Choroid plexus epithelial cell (primary cell): ENCODE measurements around the gene MYH7.
"Not testable (repeated sequence)": the region's sequence is repeated elsewhere in the genome, so short reads cannot be mapped to it uniquely, and the experiment has no call there.

ENCODE experiments used
- DNase-seq: peaks from one replicate; pipeline ENCODE4 v3.0.0-alpha.2; 2010; ENCODE audit warnings: low read depth
- H3K4me3 ChIP-seq: 2 replicates; pipeline ENCODE4 v1.5.1; 2011; ENCODE audit warnings: low read depth, mild to moderate bottlenecking, control low read depth, low read length, moderate library complexity
- TF ChIP-seq, protein P1 (sequence below): conservative IDR thresholded peaks from 2 replicates; pipeline ENCODE4 v1.5.1; 2011; ENCODE audit warnings: low read depth, mild to moderate bottlenecking, control low read depth, inconsistent platforms, low read length, moderate library complexity

The MYH7 gene

DNA sequence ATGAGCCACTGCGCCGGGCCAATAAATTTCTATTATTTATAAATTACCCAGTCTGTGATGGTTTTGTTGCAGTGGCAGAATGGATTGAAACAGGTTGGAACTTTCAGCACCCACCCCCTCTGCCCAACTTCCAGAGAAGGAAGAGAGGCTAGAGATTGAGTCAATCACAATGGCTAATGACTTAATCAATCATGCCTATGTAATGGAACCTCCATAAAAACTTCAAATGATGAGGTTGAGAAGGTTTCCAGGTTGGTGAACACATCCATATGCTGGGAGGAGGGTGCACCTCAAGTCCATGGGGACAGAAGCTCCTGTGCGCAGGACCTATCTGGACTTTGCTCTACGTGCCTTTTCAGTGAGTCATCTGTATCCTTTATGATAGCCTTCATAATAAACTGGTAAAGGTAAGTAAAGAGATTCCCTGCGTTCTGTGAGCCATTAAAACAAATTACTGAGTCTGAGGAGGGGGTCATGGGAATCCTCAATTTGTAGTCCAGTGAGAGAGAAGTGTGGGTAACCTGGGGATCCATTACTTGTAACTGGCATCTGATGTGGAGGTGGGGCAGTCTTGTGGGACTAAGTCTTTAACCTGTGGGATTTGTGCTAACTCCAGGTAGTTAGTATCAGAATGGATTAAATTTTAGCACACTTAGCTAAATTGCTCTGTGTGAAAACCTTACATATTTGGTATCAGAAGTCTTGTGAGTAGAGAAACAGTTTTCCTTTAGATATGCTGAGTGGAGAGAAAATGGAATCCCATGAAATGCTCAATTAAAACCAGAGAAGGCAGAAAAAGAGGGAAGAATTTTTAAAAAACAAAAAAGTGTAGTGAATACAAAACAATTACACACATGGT lies 22.4 kb upstream of the MYH7 start:
- no peak for DNase-seq
- H3K4me3 ChIP-seq, result no peak overlapping the region
- TF ChIP-seq, protein P1, sequence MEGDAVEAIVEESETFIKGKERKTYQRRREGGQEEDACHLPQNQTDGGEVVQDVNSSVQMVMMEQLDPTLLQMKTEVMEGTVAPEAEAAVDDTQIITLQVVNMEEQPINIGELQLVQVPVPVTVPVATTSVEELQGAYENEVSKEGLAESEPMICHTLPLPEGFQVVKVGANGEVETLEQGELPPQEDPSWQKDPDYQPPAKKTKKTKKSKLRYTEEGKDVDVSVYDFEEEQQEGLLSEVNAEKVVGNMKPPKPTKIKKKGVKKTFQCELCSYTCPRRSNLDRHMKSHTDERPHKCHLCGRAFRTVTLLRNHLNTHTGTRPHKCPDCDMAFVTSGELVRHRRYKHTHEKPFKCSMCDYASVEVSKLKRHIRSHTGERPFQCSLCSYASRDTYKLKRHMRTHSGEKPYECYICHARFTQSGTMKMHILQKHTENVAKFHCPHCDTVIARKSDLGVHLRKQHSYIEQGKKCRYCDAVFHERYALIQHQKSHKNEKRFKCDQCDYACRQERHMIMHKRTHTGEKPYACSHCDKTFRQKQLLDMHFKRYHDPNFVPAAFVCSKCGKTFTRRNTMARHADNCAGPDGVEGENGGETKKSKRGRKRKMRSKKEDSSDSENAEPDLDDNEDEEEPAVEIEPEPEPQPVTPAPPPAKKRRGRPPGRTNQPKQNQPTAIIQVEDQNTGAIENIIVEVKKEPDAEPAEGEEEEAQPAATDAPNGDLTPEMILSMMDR, result no peak

DNA sequence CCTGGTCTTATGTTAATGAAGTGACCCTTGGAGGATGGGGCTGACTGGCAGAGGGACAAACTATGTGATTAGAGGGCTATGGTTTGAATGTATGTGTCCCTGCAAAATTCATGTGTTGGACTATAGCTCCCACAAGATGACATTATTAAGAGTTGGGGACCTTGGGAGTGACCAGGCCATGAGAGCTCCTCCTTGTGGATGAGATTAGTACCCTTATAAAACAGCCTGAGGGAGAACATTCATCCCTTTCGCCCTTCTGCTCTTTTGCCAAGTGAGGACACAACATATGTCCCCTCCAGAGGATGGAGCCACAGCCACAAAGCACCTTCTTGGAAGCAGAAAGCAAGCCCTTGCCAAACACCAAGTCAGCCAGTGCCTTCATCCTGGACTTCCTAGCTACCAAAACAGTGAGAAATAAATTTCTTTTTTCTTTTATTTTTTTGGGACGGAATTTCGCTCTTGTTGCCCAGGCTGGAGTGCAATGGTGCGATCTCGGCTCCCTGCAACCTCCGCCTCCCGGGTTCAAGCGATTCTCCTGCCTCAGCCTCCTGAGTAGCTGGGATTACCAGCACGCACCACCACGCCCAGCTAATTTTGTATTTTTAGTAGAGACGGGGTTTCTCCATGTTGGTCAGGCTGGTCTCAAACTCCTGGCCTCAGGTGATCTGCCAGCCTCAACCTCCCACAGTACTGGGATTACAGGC lies 21.6 kb upstream of the MYH7 start:
- peak; percentile 25 for DNase-seq
- not testable (repeated sequence) for H3K4me3 ChIP-seq
- TF ChIP-seq, protein P1, result peak; percentile 59

DNA sequence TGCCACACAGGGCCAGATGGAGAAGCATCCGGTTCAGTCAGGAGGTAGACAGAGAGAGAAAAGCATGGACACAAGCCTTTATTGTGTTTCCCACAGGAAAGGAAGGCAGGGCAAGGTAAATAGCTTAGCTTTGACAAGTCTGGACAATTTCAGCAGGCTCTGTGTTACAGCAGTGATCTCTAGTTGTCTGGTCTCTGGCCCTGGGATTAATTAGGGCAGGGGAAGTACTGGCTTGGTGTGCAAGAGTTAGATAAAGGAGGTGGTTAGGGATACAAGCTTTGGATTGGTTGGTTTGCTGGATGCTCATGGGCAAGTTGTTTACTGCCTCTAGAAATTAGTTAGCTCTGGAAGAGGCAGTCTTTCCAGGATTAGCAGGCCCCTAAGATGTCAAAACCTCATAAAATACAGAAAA lies 19.0 kb upstream of the MYH7 start:
- no peak for DNase-seq
- TF ChIP-seq, protein P1, result no peak
- H3K4me3 ChIP-seq, result no peak overlapping the region

DNA sequence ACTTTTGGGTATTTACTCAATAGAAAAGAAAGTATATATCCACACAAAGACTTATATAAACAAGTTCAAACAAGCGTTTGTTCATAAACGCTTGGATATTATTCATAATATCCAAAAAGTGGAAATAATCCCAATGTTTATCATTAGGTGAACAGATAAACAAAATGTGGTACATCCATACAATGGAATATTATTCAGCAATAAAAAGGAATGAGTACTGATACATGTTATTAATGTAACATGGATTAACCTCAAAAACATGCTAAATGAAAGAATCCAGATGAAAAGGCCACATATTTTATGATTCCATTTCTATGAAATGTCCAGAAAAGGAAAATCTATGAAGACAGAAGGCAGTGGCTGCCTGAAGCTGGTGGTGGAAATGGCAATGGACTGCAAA lies 16.8 kb upstream of the MYH7 start:
- TF ChIP-seq, protein P1, result no peak
- no peak overlapping the region for H3K4me3 ChIP-seq
- DNase-seq, result no peak

DNA sequence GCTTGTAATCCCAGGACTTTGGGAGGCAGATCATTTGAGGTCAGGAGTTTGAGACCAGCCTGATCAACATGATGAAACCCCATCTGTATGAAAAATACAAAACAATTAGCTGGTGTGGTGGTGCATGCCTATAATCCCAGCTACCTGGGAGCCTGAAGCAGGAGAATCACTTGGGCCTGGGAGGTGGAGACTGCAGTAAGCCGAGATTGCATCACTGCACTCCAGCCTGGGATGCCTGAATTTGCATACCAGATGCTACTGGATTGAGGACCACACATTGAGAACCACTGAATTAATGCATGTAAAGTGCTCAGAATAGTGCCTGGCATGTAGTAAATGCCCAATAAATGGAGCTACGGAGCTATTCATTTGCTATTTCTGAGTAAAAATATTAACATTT lies 14.9 kb upstream of the MYH7 start:
- DNase-seq, result no peak
- TF ChIP-seq, protein P1, result no peak

DNA sequence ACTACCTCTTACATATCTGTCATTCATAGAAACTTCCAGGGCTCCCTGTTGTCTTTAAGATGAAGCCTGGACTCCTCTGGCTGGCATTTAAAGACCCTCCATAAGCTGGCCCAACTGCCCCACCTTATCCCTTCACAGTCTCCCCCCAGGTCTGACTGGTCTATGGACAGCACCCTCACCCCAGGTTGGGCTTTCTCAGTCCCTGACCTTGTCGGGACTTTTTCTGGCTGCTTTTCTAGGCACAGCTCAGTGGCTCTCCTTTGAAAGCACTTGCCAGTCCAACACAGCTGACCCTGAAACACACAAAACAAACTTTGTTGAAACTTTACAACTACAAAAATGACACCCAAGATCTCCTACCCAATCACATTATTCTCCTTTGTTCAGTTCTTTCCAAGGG lies 13.9 kb upstream of the MYH7 start:
- TF ChIP-seq, protein P1, result no peak
- no peak overlapping the region for H3K4me3 ChIP-seq
- DNase-seq, result no peak

More for the DNA sequence above, 14.9 kb upstream of the MYH7 start:
- H3K4me3 ChIP-seq, result no peak overlapping the region
